GM18507 (cell line): ENCODE data around the gene GPX4.
"Not testable (repeated sequence)": the region's sequence is repeated elsewhere in the genome, so short reads cannot be mapped to it uniquely, and the experiment has no call there.

Source experiments
- DNase-seq: peaks from one replicate; pipeline ENCODE4 v3.0.0; 2011; ENCODE audit warnings: low read depth; ENCODE audit not compliant: insufficient read length; ENCODE audit errors: extremely low spot score
- FAIRE-seq: peaks from 2 replicates; lab custom pipeline; 2011; peaks lifted over from hg19 to GRCh38; lab: Jason Lieb, UNC

The GPX4 gene

GRCh38 chr19:1110809-1111640, 7.2 kb downstream of the GPX4 start:
- DNase-seq (no peak), FAIRE-seq (no peak)

- DNase-seq: no peak
- no peak for FAIRE-seq
These were observed 8.0 kb downstream of the GPX4 start for GRCh38 chr19:1111641-1112267.

GRCh38 chr19:1112268-1113029, 8.7 kb downstream of the GPX4 start:
- DNase-seq: no peak

GRCh38 chr19:1113030-1113985, 9.5 kb downstream of the GPX4 start:
- peak; percentile 93 for DNase-seq
- peak; percentile 77 for FAIRE-seq

More at GRCh38 chr19:1112268-1113029, 8.7 kb downstream of the GPX4 start:
- no peak for FAIRE-seq

- DNase-seq (no peak), FAIRE-seq (no peak)
These were observed 10.2 kb downstream of the GPX4 start for GRCh38 chr19:1113986-1114483.

- FAIRE-seq, DNase-seq: not testable (repeated sequence)
These were observed 10.9 kb downstream of the GPX4 start for GRCh38 chr19:1114728-1115127.

- no peak for DNase-seq
- no peak for FAIRE-seq
These were observed 12.0 kb downstream of the GPX4 start for GRCh38 chr19:1115646-1116420.

GRCh38 chr19:1116726-1117581, 13.2 kb downstream of the GPX4 start:
- FAIRE-seq: no peak

GRCh38 chr19:1117654-1118053, 13.9 kb downstream of the GPX4 start:
- FAIRE-seq (no peak), DNase-seq (no peak)

More at GRCh38 chr19:1116726-1117581, 13.2 kb downstream of the GPX4 start:
- DNase-seq: no peak

- FAIRE-seq (no peak), DNase-seq (no peak)
These were observed 15.2 kb downstream of the GPX4 start for GRCh38 chr19:1118999-1119398.

GRCh38 chr19:1119475-1120217, 15.9 kb downstream of the GPX4 start:
- DNase-seq: no peak
- FAIRE-seq: no peak

GRCh38 chr19:1121395-1121794, 17.6 kb downstream of the GPX4 start:
- no peak for FAIRE-seq

GRCh38 chr19:1122021-1122971, 18.5 kb downstream of the GPX4 start:
- DNase-seq: no peak
- no peak for FAIRE-seq

More at GRCh38 chr19:1121395-1121794, 17.6 kb downstream of the GPX4 start:
- no peak for DNase-seq

GRCh38 chr19:1122972-1123363, 19.2 kb downstream of the GPX4 start:
- FAIRE-seq (peak; percentile 88), DNase-seq (peak; percentile 87)

GRCh38 chr19:1123381-1123780, 19.6 kb downstream of the GPX4 start:
- DNase-seq (no peak), FAIRE-seq (no peak)
